ENCODE data around the gene UNCX. TPM values are rescaled to one million over a fixed set of nuclear protein-coding genes. Genes with fewer than 3 reads are reported as not detected.

Gene UNCX
- total RNA-seq, 2 donors from 2014 or later, result not detected

GRCh38 chr7:1223196-1223981 lies 9.3 kb upstream of the UNCX start:
- H3K36me3 ChIP-seq, result no peaks in the 10 kb centered on the region
- H3K4me3 ChIP-seq, result no peak overlapping the region
- no peak for DNase-seq
- H3K4me1 ChIP-seq, result no peaks in the 10 kb centered on the region
- no peaks in the 10 kb centered on the region for H3K9me3 ChIP-seq
- intact Hi-C loops (cut with DNase I), result no loop called here
- TF ChIP-seq, protein P1, sequence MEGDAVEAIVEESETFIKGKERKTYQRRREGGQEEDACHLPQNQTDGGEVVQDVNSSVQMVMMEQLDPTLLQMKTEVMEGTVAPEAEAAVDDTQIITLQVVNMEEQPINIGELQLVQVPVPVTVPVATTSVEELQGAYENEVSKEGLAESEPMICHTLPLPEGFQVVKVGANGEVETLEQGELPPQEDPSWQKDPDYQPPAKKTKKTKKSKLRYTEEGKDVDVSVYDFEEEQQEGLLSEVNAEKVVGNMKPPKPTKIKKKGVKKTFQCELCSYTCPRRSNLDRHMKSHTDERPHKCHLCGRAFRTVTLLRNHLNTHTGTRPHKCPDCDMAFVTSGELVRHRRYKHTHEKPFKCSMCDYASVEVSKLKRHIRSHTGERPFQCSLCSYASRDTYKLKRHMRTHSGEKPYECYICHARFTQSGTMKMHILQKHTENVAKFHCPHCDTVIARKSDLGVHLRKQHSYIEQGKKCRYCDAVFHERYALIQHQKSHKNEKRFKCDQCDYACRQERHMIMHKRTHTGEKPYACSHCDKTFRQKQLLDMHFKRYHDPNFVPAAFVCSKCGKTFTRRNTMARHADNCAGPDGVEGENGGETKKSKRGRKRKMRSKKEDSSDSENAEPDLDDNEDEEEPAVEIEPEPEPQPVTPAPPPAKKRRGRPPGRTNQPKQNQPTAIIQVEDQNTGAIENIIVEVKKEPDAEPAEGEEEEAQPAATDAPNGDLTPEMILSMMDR (IDR thresholded peaks at IDR 0.05), result no peak
- H3K27ac ChIP-seq, result no peak overlapping the region
- H3K9ac ChIP-seq (ENCODE audit: low read depth in 2 of 2, low read length in 2 of 2), result no peak overlapping the region
- H3K27me3 ChIP-seq, result peaks cover 53% of the 10 kb centered on the region

DNA sequence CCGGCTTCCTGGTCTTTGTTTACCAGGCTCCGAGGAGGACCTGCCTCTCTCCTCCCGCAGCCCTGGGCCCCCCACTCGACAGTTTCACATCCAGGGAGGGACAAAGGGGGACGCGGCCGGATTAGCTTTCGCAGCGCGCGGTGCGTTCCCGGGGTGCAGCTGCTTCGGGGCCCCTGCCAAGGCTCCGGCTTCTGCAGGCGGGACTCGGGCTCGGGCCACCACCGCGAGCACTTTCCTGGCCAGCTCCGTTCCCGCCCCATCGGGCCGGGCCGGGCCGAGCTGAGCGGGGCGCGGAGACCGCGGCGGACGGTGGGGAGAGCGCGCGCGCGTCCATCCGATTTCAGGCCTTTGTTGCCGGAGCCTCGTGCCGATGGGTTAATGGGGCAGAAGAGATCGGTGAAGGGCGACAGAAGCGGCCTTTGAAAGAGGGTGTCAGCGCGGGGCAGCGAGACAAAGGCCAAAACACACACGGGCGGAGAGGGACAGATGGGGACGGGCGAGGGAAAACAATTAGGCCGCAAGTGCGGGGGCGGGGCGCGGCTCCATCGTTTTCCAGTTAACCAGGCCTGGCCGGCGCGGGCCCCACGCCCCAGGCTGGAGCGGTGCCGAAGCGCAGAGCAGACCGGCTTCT lies 8.5 kb upstream of the UNCX start:
- Histone ChIP-seq H3K27me3 (peaks cover 61% of the 10 kb centered on the region), H3K36me3 (no peaks in the 10 kb centered on the region), H3K4me3 (no peak overlapping the region), H3K9me3 (no peaks in the 10 kb centered on the region), H3K27ac (no peak overlapping the region), H3K9ac (ENCODE audit: low read depth in 2 of 2, low read length in 2 of 2) (no peak overlapping the region), H3K4me1 (no peaks in the 10 kb centered on the region)
- TF ChIP-seq, protein P1 (IDR thresholded peaks at IDR 0.05), result no peak
- intact Hi-C loops (cut with DNase I), result loop anchor here (2.0 kb wide), 1 partner anchor 249 kb away; no protein-coding TSS in a partner anchor
- DNase-seq, result no peak

- TF ChIP-seq, protein P1 (IDR thresholded peaks at IDR 0.05), result no peak
- H3K4me3 ChIP-seq, result no peak overlapping the region
- H3K36me3 ChIP-seq, result no peaks in the 10 kb centered on the region
- H3K27ac ChIP-seq, result no peak overlapping the region
- no peak overlapping the region for H3K9ac ChIP-seq (ENCODE audit: low read depth in 2 of 2, low read length in 2 of 2)
- intact Hi-C loops (cut with DNase I), result loop anchor here (2.0 to 5.0 kb wide), 2 partner anchors 187 to 248 kb away; no protein-coding TSS in a partner anchor
- no peaks in the 10 kb centered on the region for H3K9me3 ChIP-seq
- no peak for DNase-seq
- H3K27me3 ChIP-seq, result peaks cover 68% of the 10 kb centered on the region
- H3K4me1 ChIP-seq, result no peaks in the 10 kb centered on the region
Observed at GRCh38 chr7:1225030-1225429, 7.6 kb upstream of the UNCX start.

DNA sequence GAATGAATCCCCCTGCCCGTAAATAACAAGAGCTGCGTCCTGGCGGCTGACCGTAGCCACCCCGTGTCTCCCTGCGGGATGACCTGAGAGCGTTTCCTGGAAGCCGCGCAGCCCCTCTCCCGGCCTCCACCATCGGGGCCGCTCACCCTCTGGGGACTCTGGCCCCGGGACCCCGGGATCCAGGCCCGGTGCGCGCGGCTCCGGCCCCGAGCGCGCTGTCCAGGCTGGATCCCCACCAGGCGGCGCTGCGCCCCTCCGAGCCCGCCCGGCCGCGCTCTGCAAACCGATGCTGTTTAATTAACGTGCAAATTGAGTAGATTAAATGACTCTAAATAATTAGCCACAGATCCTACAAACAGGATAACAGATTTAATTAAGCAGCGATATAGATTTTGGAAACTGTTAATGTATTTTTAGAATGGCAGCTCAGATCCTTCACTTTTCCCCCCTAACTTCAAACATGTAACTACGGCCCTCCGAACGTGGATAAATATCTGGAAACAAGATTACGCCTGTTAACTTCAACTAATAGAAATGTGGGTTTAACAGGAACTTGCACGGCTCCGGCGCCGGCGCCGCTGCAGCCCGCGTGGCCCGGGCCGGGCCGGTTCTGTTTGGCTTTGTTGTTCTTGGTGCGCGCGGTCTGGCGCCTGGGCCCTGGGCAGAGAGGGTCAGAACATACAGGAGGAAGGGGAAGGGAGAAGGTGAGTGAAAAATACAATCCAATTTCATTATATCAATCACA lies 7.1 kb upstream of the UNCX start:
- Histone ChIP-seq H3K9me3 (no peaks in the 10 kb centered on the region), H3K9ac (ENCODE audit: low read depth in 2 of 2, low read length in 2 of 2) (no peak overlapping the region), H3K4me3 (no peak overlapping the region), H3K27me3 (peaks cover 72% of the 10 kb centered on the region), H3K36me3 (no peaks in the 10 kb centered on the region), H3K4me1 (no peaks in the 10 kb centered on the region), H3K27ac (no peak overlapping the region)
- peak; percentile 24 for DNase-seq
- TF ChIP-seq, protein P1 (IDR thresholded peaks at IDR 0.05), result peak; percentile 72
- intact Hi-C loops (cut with DNase I), result loop anchor here (2.0 to 5.0 kb wide), 2 partner anchors 187 to 247 kb away; no protein-coding TSS in a partner anchor

GRCh38 chr7:1226186-1226901 lies 6.3 kb upstream of the UNCX start:
- Histone ChIP-seq H3K27ac (no peak overlapping the region), H3K9me3 (no peaks in the 10 kb centered on the region), H3K4me1 (no peaks in the 10 kb centered on the region), H3K36me3 (no peaks in the 10 kb centered on the region), H3K27me3 (peaks cover 80% of the 10 kb centered on the region), H3K4me3 (no peak overlapping the region), H3K9ac (ENCODE audit: low read depth in 2 of 2, low read length in 2 of 2) (no peak overlapping the region)
- intact Hi-C loops (cut with DNase I), result loop anchor here (5.0 kb wide), 1 partner anchor 186 kb away; no protein-coding TSS in a partner anchor
- TF ChIP-seq, protein P1 (IDR thresholded peaks at IDR 0.05), result no peak
- DNase-seq, result no peak
